ENCODE measurements around the gene DENND2A. TPM values are rescaled to one million over a fixed set of nuclear protein-coding genes. Genes with fewer than 3 reads are reported as not detected.

Gene DENND2A
- total RNA-seq, 1 donor from 2014 or later, result 7.5 TPM

DNA sequence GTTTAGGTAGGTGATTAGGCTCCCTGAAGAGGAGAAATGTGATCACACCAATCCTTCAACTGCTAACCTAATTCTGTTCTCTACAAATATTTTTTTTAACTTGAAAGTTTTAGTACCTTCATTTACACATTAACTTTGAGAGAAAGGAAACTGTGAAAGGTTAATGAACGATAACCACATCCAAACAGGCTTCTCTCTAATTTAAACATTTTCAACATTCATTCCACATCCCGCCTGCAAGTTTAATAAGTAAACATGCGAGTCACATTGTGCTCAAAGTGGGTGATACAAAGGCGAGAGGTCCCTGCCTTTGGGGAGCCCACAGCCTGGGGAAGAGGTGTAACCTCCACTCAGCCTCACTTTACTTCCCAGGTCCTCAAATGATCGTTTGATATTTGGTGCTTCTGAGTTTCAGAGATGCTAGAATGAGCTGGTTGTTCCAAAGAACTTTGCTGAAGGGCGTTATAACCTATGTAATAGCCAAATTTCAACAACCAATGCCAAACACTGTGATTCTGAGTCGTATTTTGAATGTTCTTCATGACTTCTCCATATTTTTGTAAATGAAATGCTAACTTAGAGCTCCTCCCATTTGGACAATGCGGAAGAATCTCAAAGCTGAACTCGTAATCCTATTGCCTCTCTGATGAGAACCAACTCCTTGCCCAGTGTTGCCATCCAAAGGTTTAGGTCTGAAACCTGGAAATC lies 47.5 kb downstream of the DENND2A start:
- Histone ChIP-seq H3K9me3 (no peaks in the 10 kb centered on the region), H3K27me3 (no peaks in the 10 kb centered on the region), H3K4me3 (no peak overlapping the region), H3K4me1 (peaks cover 0 to 6% of the 10 kb centered on the region in 2 donors), H3K27ac (no peak overlapping the region), H3K36me3 (no peaks in the 10 kb centered on the region)
- DNase-seq (ENCODE audit: low spot score in 2 of 2), result no peak
- intact Hi-C loops (cut with DNase I), result no loop called here
- TF ChIP-seq, protein P1, sequence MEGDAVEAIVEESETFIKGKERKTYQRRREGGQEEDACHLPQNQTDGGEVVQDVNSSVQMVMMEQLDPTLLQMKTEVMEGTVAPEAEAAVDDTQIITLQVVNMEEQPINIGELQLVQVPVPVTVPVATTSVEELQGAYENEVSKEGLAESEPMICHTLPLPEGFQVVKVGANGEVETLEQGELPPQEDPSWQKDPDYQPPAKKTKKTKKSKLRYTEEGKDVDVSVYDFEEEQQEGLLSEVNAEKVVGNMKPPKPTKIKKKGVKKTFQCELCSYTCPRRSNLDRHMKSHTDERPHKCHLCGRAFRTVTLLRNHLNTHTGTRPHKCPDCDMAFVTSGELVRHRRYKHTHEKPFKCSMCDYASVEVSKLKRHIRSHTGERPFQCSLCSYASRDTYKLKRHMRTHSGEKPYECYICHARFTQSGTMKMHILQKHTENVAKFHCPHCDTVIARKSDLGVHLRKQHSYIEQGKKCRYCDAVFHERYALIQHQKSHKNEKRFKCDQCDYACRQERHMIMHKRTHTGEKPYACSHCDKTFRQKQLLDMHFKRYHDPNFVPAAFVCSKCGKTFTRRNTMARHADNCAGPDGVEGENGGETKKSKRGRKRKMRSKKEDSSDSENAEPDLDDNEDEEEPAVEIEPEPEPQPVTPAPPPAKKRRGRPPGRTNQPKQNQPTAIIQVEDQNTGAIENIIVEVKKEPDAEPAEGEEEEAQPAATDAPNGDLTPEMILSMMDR (IDR thresholded peaks at IDR 0.05), result no peak

DNA sequence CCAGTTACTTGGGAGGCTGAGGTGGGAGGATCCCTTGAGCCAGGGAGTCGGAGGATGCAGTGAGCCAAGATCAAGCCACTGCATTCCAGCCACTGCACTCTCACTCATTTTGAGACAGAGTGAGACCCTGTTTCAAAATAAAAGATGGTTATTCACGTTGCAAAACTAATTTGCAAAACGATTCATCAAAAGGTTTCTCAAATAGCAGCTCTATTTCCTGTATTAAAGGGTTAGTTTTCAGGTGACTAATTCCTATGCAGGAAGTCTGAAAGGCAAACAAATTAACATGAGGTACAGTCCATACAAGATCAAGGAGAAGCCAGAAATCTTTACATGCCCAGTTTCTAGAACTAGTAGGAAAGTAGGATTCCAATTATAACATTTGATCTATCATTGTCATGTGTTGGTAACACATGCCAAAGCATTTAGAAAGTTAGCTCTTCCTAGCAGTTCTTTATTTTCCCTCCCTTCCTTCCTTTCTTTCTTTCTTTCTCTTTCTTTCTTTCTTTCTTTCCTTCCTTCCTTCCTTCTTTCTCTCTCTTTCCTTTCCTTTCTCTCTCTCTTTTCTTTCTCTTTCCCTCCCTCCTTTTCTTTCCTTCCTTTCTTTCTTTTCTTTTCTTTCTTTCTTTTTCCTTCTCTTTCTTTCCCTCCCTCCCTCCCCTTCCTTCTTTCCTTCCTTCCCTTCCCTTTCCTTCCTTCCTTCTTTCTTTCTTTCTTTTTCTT lies 49.3 kb downstream of the DENND2A start:
- no peaks in the 10 kb centered on the region for H3K36me3 ChIP-seq
- no peaks in the 10 kb centered on the region for H3K4me1 ChIP-seq
- H3K27me3 ChIP-seq, result no peaks in the 10 kb centered on the region
- H3K9me3 ChIP-seq, result no peaks in the 10 kb centered on the region
- no peak overlapping the region for H3K27ac ChIP-seq
- H3K4me3 ChIP-seq, result no peak overlapping the region
- DNase-seq (ENCODE audit: low spot score in 2 of 2), result no peak
- intact Hi-C loops (cut with DNase I), result no loop called here
- TF ChIP-seq, protein P1 (IDR thresholded peaks at IDR 0.05), result no peak

GRCh38 chr7:140587243-140587642 lies 53.4 kb downstream of the DENND2A start:
- H3K9me3 ChIP-seq, result no peaks in the 10 kb centered on the region
- no peak for DNase-seq (ENCODE audit: low spot score in 2 of 2)
- no peaks in the 10 kb centered on the region for H3K27me3 ChIP-seq
- intact Hi-C loops (cut with DNase I), result no loop called here
- no peak overlapping the region for H3K27ac ChIP-seq
- H3K4me1 ChIP-seq, result no peaks in the 10 kb centered on the region
- H3K36me3 ChIP-seq, result no peaks in the 10 kb centered on the region
- no peak overlapping the region for H3K4me3 ChIP-seq
- TF ChIP-seq, protein P1 (IDR thresholded peaks at IDR 0.05), result no peak

DNA sequence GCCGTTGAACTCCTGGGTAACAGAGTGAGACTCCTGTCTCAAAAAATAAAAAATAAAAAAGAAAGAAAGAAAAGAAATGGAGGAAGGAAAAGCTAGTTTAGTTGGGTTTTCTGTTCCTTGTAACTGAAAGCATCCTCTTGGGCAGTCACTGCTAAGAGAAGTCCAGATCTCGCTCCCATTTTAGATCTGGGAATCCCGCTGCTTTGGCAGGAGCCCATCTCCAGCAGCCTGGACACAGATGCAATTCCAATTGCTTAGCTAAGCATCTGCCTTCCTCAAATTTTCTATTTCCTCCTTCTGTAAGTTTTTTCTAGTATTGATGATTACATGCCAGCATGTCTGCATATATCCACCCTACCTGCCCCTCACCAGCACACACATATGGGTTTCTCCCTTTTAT lies 54.1 kb downstream of the DENND2A start:
- DNase-seq (ENCODE audit: low spot score in 2 of 2), result no peak
- H3K9me3 ChIP-seq, result no peaks in the 10 kb centered on the region
- TF ChIP-seq, protein P1 (IDR thresholded peaks at IDR 0.05), result no peak
- H3K27me3 ChIP-seq, result no peaks in the 10 kb centered on the region
- H3K4me3 ChIP-seq, result no peak overlapping the region
- H3K27ac ChIP-seq, result no peak overlapping the region
- intact Hi-C loops (cut with DNase I), result no loop called here
- no peaks in the 10 kb centered on the region for H3K36me3 ChIP-seq
- no peaks in the 10 kb centered on the region for H3K4me1 ChIP-seq

DNA sequence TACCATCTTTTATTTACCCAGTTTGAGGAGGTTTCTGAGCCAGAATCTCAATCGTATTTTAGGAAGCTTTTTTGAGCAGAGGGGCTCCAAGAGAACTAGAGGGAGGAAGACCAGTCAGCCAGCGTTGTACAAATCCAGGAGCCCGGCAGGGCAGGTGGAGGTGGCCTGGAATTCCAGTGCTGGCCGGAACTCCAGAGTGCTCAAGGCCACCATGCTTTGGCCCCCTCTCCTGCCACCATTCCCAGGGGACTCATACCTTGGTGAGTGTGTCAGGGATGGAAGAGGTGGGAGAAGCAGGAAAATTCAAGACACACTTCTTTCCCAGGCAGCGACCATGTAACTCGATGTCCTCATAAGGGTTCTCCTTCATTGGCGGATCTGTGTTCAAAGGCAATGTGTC lies 55.3 kb downstream of the DENND2A start:
- H3K27ac ChIP-seq, result no peak overlapping the region
- no peaks in the 10 kb centered on the region for H3K27me3 ChIP-seq
- DNase-seq (ENCODE audit: low spot score in 2 of 2), result no peak
- H3K4me1 ChIP-seq, result no peaks in the 10 kb centered on the region
- H3K9me3 ChIP-seq, result no peaks in the 10 kb centered on the region
- no peaks in the 10 kb centered on the region for H3K36me3 ChIP-seq
- intact Hi-C loops (cut with DNase I), result no loop called here
- TF ChIP-seq, protein P1 (IDR thresholded peaks at IDR 0.05), result no peak
- no peak overlapping the region for H3K4me3 ChIP-seq
